HepG2 (cell line): ENCODE results near the gene RAE1. TPM values are rescaled to one million over a fixed set of nuclear protein-coding genes. Genes with fewer than 3 reads are reported as not detected.
A peak's percentile ranks its signal among the peaks of the same experiment; 100 is the strongest.

ENCODE experiments used
- KDM5B ChIP-seq: sonication (generic); formaldehyde crosslinking; IDR thresholded peaks from 2 replicates; pipeline ENCODE4 v1.4.0; 2020; ENCODE audit warnings: missing genetic modification reagents, mild to moderate bottlenecking, borderline replicate concordance
- MXI1 ChIP-seq: IDR thresholded peaks from 3 replicates; pipeline ENCODE4 v1.6.1; 2012; ENCODE audit warnings: low read depth, low read length, inconsistent platforms, borderline replicate concordance
- NFYC ChIP-seq: IDR thresholded peaks from 2 replicates; pipeline ENCODE4 v1.6.1; 2016; ENCODE audit warnings: missing genetic modification reagents, missing compliant biosample characterization
- TAF15 ChIP-seq: fragments of 200-400 bp; formaldehyde crosslinking; IDR thresholded peaks from one replicate; pipeline ENCODE4 v1.6.1; 2018; ENCODE audit warnings: mild to moderate bottlenecking, low read depth, low read length; ENCODE audit not compliant: poor library complexity, severe bottlenecking
- YEATS4 ChIP-seq: sonication (generic); formaldehyde crosslinking; IDR thresholded peaks from 2 replicates; pipeline ENCODE4 v1.4.0; 2020; ENCODE audit warnings: missing genetic modification reagents, borderline replicate concordance
- ZFY ChIP-seq: sonication (generic); formaldehyde crosslinking; IDR thresholded peaks from 2 replicates; pipeline ENCODE4 v1.4.0; 2020; ENCODE audit warnings: missing genetic modification reagents
- ZNF24 ChIP-seq: fragments of 450-650 bp; IDR thresholded peaks from 2 replicates; pipeline ENCODE4 v1.6.1; 2017; ENCODE audit warnings: antibody characterized with exemption, mild to moderate bottlenecking
- ZNF3 ChIP-seq: IDR thresholded peaks from 2 replicates; pipeline ENCODE4 v1.7.0; 2017; ENCODE audit warnings: inconsistent platforms
- ZNF343 ChIP-seq: sonication (generic); formaldehyde crosslinking; IDR thresholded peaks from 2 replicates; pipeline ENCODE4 v1.4.0; 2020; ENCODE audit warnings: mild to moderate bottlenecking, missing genetic modification reagents
- ZSCAN20 ChIP-seq: sonication (generic); formaldehyde crosslinking; IDR thresholded peaks from 2 replicates; pipeline ENCODE4 v1.4.0; 2020; ENCODE audit warnings: missing genetic modification reagents, mild to moderate bottlenecking, borderline replicate concordance
- ZSCAN21 ChIP-seq: sonication (generic); formaldehyde crosslinking; IDR thresholded peaks from 2 replicates; pipeline ENCODE4 v1.8.0; 2022; ENCODE audit warnings: mild to moderate bottlenecking, missing genetic modification reagents, moderate library complexity, borderline replicate concordance
- polyA plus RNA-seq, 8 experiments: library from polyadenylated mRNA; depleted of rRNA in 3 of 8; stranded (reverse) in 7 of 8; unstranded in 1 of 8; fragments of >200 nt; fragmentation: Illumina TruSeq in 4 of 8; extraction: Trizol in 4 of 8; gene quantifications; 2 replicates each; pipeline versions ENCODE4 v1.2.1 to v1.2.3, GENCODE V29; 2011 to 2016; ENCODE audit warnings: low read depth in 4 of 8, missing spikeins in 1 of 8, mixed read lengths in 1 of 8; ENCODE audit not compliant: insufficient read depth in 1 of 8
- total RNA-seq, 5 experiments: library from RNA; depleted of rRNA; stranded (reverse); fragments of >200 nt; fragmentation: Illumina TruSeq; extraction: Trizol; gene quantifications; 2 replicates each; pipeline ENCODE4 v1.2.3, GENCODE V29; 2016; ENCODE audit warnings: low read depth in 1 of 5
- TF ChIP-seq, protein P1 (sequence below): sonication (generic); formaldehyde crosslinking; IDR thresholded peaks from 2 replicates; pipeline ENCODE4 v1.4.0; 2020; ENCODE audit warnings: missing genetic modification reagents
- TF ChIP-seq, protein P2 (sequence below): sonication (generic); formaldehyde crosslinking; IDR thresholded peaks from 2 replicates; pipeline ENCODE4 v1.4.0; 2020; ENCODE audit warnings: missing genetic modification reagents
- TF ChIP-seq, protein P3 (sequence below), 2 experiments: IDR thresholded peaks; 2 replicates each; pipeline ENCODE4 v1.6.1; 2011 to 2012; ENCODE audit warnings: low read length in 2 of 2, borderline replicate concordance in 1 of 2, low read depth in 1 of 2, mild to moderate bottlenecking in 1 of 2, moderate library complexity in 1 of 2
- TF ChIP-seq, protein P4 (sequence below): sonication (generic); formaldehyde crosslinking; IDR thresholded peaks from 2 replicates; pipeline ENCODE4 v1.4.0; 2020; ENCODE audit warnings: mild to moderate bottlenecking, missing genetic modification reagents
- TF ChIP-seq, protein P5 (sequence below): sonication (generic); formaldehyde crosslinking; IDR thresholded peaks from 2 replicates; pipeline ENCODE4 v1.4.0; 2020; ENCODE audit warnings: mild to moderate bottlenecking, missing genetic modification reagents
- TF ChIP-seq, protein P6 (sequence below): sonication (generic); formaldehyde crosslinking; IDR thresholded peaks from 2 replicates; pipeline ENCODE4 v1.4.0; 2020; ENCODE audit warnings: missing genetic modification reagents, low read depth, mild to moderate bottlenecking, borderline replicate concordance

The RAE1 gene
- total and polyA plus RNA-seq, 2 of the 13 experiments (the other 11 are each of a cell fraction or from before 2014, with no cell fraction given): 36.1 to 72.9 TPM

DNA sequence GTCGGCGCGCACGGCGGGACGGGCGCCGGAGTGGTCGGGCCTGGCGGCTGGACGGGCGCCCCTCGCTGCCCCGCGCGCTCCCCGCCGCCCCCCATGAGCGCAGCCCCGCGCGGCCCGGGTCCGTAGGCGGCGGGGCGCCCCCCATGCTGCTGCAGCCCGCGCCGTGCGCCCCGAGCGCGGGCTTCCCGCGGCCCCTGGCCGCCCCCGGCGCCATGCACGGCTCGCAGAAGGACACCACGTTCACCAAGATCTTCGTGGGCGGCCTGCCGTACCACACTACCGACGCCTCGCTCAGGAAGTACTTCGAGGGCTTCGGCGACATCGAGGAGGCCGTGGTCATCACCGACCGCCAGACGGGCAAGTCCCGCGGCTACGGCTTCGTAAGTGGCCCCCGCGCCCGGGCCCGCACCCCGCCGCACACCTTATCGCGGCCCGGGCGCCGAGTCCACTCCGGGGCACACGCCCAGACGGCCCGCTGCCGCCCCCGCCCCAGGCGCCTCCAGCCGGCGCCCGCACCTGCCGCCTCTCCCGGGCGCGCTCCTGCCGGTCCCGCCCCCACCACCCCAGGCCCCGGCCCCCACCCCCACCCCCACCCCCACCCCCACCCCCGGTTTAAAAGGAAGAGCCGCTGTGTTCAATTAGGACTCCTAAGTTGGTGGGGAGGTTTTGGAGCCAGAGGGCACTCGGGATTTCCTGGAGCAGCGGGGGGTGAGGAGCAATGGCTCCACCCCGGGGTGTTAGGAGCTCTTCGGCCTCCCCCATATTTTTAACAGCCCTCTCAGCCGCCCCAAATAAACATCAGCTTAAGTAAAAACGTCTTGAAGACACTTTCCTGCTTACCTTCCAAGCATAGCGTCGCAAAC lies 40.6 kb downstream of the RAE1 start (continued):
- TF ChIP-seq, protein P1, sequence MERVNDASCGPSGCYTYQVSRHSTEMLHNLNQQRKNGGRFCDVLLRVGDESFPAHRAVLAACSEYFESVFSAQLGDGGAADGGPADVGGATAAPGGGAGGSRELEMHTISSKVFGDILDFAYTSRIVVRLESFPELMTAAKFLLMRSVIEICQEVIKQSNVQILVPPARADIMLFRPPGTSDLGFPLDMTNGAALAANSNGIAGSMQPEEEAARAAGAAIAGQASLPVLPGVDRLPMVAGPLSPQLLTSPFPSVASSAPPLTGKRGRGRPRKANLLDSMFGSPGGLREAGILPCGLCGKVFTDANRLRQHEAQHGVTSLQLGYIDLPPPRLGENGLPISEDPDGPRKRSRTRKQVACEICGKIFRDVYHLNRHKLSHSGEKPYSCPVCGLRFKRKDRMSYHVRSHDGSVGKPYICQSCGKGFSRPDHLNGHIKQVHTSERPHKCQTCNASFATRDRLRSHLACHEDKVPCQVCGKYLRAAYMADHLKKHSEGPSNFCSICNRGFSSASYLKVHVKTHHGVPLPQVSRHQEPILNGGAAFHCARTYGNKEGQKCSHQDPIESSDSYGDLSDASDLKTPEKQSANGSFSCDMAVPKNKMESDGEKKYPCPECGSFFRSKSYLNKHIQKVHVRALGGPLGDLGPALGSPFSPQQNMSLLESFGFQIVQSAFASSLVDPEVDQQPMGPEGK (CRISPR knock-in tag): 0 out of 2 replicates have a peak, but pooled peaks have one; percentile 15
- TF ChIP-seq ZSCAN21 (CRISPR knock-in tag) (peak; percentile 21; the same call in 1 of the 2 replicates), KDM5B (CRISPR knock-in tag) (no peak), NFYC (CRISPR knock-in tag) (no peak), TAF15 (no peak), YEATS4 (CRISPR knock-in tag) (0 out of 2 replicates have a peak, but pooled peaks have one; percentile 11), ZSCAN20 (CRISPR knock-in tag) (0 out of 2 replicates have a peak, but pooled peaks have one; percentile 77), ZFY (CRISPR knock-in tag) (peak; percentile 26), ZNF3 (CRISPR knock-in tag) (no peak), MXI1 (no peak; the same call in 2 of the 3 replicates), ZNF343 (CRISPR knock-in tag) (no peak), ZNF24 (no peak)
- TF ChIP-seq, protein P2, sequence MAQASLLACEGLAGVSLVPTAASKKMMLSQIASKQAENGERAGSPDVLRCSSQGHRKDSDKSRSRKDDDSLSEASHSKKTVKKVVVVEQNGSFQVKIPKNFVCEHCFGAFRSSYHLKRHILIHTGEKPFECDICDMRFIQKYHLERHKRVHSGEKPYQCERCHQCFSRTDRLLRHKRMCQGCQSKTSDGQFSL: no peak
- TF ChIP-seq, protein P3, sequence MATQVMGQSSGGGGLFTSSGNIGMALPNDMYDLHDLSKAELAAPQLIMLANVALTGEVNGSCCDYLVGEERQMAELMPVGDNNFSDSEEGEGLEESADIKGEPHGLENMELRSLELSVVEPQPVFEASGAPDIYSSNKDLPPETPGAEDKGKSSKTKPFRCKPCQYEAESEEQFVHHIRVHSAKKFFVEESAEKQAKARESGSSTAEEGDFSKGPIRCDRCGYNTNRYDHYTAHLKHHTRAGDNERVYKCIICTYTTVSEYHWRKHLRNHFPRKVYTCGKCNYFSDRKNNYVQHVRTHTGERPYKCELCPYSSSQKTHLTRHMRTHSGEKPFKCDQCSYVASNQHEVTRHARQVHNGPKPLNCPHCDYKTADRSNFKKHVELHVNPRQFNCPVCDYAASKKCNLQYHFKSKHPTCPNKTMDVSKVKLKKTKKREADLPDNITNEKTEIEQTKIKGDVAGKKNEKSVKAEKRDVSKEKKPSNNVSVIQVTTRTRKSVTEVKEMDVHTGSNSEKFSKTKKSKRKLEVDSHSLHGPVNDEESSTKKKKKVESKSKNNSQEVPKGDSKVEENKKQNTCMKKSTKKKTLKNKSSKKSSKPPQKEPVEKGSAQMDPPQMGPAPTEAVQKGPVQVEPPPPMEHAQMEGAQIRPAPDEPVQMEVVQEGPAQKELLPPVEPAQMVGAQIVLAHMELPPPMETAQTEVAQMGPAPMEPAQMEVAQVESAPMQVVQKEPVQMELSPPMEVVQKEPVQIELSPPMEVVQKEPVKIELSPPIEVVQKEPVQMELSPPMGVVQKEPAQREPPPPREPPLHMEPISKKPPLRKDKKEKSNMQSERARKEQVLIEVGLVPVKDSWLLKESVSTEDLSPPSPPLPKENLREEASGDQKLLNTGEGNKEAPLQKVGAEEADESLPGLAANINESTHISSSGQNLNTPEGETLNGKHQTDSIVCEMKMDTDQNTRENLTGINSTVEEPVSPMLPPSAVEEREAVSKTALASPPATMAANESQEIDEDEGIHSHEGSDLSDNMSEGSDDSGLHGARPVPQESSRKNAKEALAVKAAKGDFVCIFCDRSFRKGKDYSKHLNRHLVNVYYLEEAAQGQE (IDR thresholded peaks at IDR 0.05; ENCODE audit: borderline replicate concordance in 1 of 2, low read depth in 1 of 2, low read length in 2 of 2): no peak
- TF ChIP-seq, protein P4, sequence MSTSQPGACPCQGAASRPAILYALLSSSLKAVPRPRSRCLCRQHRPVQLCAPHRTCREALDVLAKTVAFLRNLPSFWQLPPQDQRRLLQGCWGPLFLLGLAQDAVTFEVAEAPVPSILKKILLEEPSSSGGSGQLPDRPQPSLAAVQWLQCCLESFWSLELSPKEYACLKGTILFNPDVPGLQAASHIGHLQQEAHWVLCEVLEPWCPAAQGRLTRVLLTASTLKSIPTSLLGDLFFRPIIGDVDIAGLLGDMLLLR (CRISPR knock-in tag): 0 out of 2 replicates have a peak, but pooled peaks have one; percentile 34
- TF ChIP-seq, protein P5, sequence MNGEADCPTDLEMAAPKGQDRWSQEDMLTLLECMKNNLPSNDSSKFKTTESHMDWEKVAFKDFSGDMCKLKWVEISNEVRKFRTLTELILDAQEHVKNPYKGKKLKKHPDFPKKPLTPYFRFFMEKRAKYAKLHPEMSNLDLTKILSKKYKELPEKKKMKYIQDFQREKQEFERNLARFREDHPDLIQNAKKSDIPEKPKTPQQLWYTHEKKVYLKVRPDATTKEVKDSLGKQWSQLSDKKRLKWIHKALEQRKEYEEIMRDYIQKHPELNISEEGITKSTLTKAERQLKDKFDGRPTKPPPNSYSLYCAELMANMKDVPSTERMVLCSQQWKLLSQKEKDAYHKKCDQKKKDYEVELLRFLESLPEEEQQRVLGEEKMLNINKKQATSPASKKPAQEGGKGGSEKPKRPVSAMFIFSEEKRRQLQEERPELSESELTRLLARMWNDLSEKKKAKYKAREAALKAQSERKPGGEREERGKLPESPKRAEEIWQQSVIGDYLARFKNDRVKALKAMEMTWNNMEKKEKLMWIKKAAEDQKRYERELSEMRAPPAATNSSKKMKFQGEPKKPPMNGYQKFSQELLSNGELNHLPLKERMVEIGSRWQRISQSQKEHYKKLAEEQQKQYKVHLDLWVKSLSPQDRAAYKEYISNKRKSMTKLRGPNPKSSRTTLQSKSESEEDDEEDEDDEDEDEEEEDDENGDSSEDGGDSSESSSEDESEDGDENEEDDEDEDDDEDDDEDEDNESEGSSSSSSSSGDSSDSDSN: peak; percentile 47; the same call in 1 of the 2 replicates
- TF ChIP-seq, protein P6, sequence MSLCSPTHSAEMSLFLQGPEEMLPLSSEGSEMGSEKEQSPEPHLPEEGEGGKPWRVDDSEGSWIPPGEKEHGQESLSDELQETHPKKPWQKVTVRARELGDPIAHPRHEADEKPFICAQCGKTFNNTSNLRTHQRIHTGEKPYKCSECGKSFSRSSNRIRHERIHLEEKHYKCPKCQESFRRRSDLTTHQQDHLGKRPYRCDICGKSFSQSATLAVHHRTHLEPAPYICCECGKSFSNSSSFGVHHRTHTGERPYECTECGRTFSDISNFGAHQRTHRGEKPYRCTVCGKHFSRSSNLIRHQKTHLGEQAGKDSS: 0 out of 2 replicates have a peak, but pooled peaks have one; percentile 16
